ENCODE results near the gene TNFAIP8L1.

GRCh38 chr19:4641132-4641531 lies 1.8 kb downstream of the TNFAIP8L1 start:
- no peak for TF ChIP-seq POLR2AphosphoS5 (IDR thresholded peaks at IDR 0.05; ENCODE audit: borderline replicate concordance, low read depth, low read length)
- no peak for TF ChIP-seq EZH2 (IDR thresholded peaks at IDR 0.05)
